HCT116 (cell line): Measurements from ENCODE around the gene CACNA1C. TPM values are rescaled to one million over a fixed set of nuclear protein-coding genes. Genes with fewer than 3 reads are reported as not detected.

Experiments
- ATAC-seq: fragments of 200-7000 bp; cut with Tn5 transposase; 2 replicates; pipeline ENCODE4 v1.9.1; 2020; ENCODE audit warnings: mild to moderate bottlenecking, moderate library complexity
- BruUV-seq: library from RNA; stranded (reverse); fragments of 400-500 nt; replicated peaks from 2 replicates; lab custom pipeline; 2021; lab: Mats Ljungman, UMichigan
- CTCF ChIA-PET: fragments of 300-600 bp; sonication (Branson Sonifier 250); formaldehyde crosslinking; loops from one replicate; lab custom pipeline; 2021; ENCODE audit warnings: antibody characterized with exemption; lab: Charles Lee
- POLR2A ChIA-PET: fragments of 300-600, 350-600 bp; sonication (Branson Sonifier 250); formaldehyde crosslinking; loops from one replicate; lab custom pipeline; 2021; ENCODE audit warnings: antibody characterized with exemption; lab: Charles Lee
- RAD21 ChIA-PET, 2 experiments: fragments of 300-600 bp; sonication (Branson Sonifier 250); formaldehyde crosslinking; loops; one replicate each; lab custom pipeline; 2023; ENCODE audit warnings: low total read pairs in 2 of 2; ENCODE audit not compliant: uncharacterized antibody in 2 of 2, unreplicated experiment in 2 of 2, low non-redundant PET in 1 of 2; lab: Charles Lee
- DNase-seq: peaks from one replicate; pipeline ENCODE4 v3.0.0-alpha.2; 2010; ENCODE audit warnings: low read depth, low spot score
- H2AFZ ChIP-seq: fragments of 200-600 bp; shearing (Covaris generic), sonication (generic); 2 replicates; pipeline ENCODE4 v1.6.1; 2017; ENCODE audit warnings: low read depth, mixed run types, mixed read lengths, antibody characterized with exemption, low read length; ENCODE audit not compliant: poor library complexity, severe bottlenecking
- H3K27ac ChIP-seq: 2 replicates; pipeline ENCODE4 v1.5.1; 2012; ENCODE audit warnings: low read depth, low read length
- H3K27me3 ChIP-seq: fragments of 200-600 bp; sonication (generic); 2 replicates; pipeline ENCODE4 v1.6.1; 2016; ENCODE audit warnings: mixed run types, low read length, mixed read lengths; ENCODE audit not compliant: insufficient read depth
- H3K36me3 ChIP-seq, 2 experiments: fragments of 200-500 bp in 1 of 2; fragments of 200-600 bp in 1 of 2; sonication (Bioruptor generic) in 1 of 2; sonication (generic) in 1 of 2; 2 replicates each; pipeline versions ENCODE4 v1.5.1 to v1.6.1; 2014 to 2016; ENCODE audit warnings: low read length in 2 of 2, inconsistent platforms in 1 of 2, mixed read lengths in 1 of 2, mixed run types in 1 of 2; ENCODE audit not compliant: insufficient read depth in 2 of 2, control insufficient read depth in 1 of 2
- H3K4me1 ChIP-seq, 2 experiments: fragments of 200-600 bp in 1 of 2; sonication (generic) in 1 of 2; 2 replicates each; pipeline versions ENCODE4 v1.5.1 to v1.6.1; 2012 to 2017; ENCODE audit warnings: low read length in 2 of 2, inconsistent platforms in 1 of 2, mild to moderate bottlenecking in 1 of 2, mixed read lengths in 1 of 2, mixed run types in 1 of 2, moderate library complexity in 1 of 2; ENCODE audit not compliant: insufficient read depth in 2 of 2, control insufficient read depth in 1 of 2
- H3K4me2 ChIP-seq: fragments of 200-600 bp; sonication (generic); 2 replicates; pipeline ENCODE4 v1.6.1; 2017; ENCODE audit warnings: mixed run types, low read length, mixed read lengths
- H3K4me3 ChIP-seq, 2 experiments: fragments of 200-600 bp in 1 of 2; sonication (generic) in 1 of 2; replicated peaks in 1 of 2; 2 replicates each; pipeline ENCODE4 v1.5.1; 2011 to 2016; ENCODE audit warnings: low read length in 2 of 2, control low read depth in 1 of 2, low read depth in 1 of 2, mild to moderate bottlenecking in 1 of 2, mixed read lengths in 1 of 2, mixed run types in 1 of 2
- H3K79me2 ChIP-seq: fragments of 200-600 bp; sonication (generic); 2 replicates; pipeline ENCODE4 v1.6.1; 2017; ENCODE audit warnings: mild to moderate bottlenecking, mixed run types, low read length, moderate library complexity, mixed read lengths; ENCODE audit not compliant: insufficient read depth
- H3K9ac ChIP-seq: fragments of 200-600 bp; sonication (generic); 2 replicates; pipeline ENCODE4 v1.6.1; 2016; ENCODE audit warnings: low read length, mixed read lengths
- H3K9me2 ChIP-seq: fragments of 200-600 bp; sonication (generic), shearing (Covaris generic); 2 replicates; pipeline ENCODE4 v1.6.1; 2017; ENCODE audit warnings: mixed run types, mild to moderate bottlenecking, moderate library complexity; ENCODE audit not compliant: insufficient read depth
- H3K9me3 ChIP-seq, 2 experiments: fragments of 200-500 bp in 1 of 2; fragments of 200-600 bp in 1 of 2; sonication (Bioruptor generic) in 1 of 2; sonication (generic) in 1 of 2; 2 replicates each; pipeline ENCODE4 v1.6.1; 2014 to 2017; ENCODE audit warnings: low read length in 2 of 2, mixed read lengths in 2 of 2, inconsistent platforms in 1 of 2, low read depth in 1 of 2, mild to moderate bottlenecking in 1 of 2, mixed run types in 1 of 2, moderate library complexity in 1 of 2; ENCODE audit not compliant: control insufficient read depth in 1 of 2, insufficient read depth in 1 of 2
- H4K20me1 ChIP-seq: fragments of 200-600 bp; sonication (generic), shearing (Covaris generic); 2 replicates; pipeline ENCODE4 v1.6.1; 2017; ENCODE audit warnings: mixed run types, mild to moderate bottlenecking, moderate library complexity; ENCODE audit not compliant: insufficient read depth
- CBX3 ChIP-seq: IDR thresholded peaks from 2 replicates; pipeline ENCODE4 v1.6.1; 2012; ENCODE audit warnings: low read depth
- EGR1 ChIP-seq: IDR thresholded peaks from 2 replicates; pipeline ENCODE4 v1.6.1; 2012; ENCODE audit warnings: low read depth
- ELF1 ChIP-seq: IDR thresholded peaks from 2 replicates; pipeline ENCODE4 v1.6.1; 2012; ENCODE audit warnings: low read depth, borderline replicate concordance
- EZH2phosphoT487 ChIP-seq: fragments of 200-600 bp; IDR thresholded peaks from 2 replicates; pipeline ENCODE4 v1.6.1; 2018; ENCODE audit warnings: antibody characterized with exemption, borderline replicate concordance
- FOSL1 ChIP-seq: IDR thresholded peaks from 2 replicates; pipeline ENCODE4 v1.6.1; 2012; ENCODE audit warnings: low read depth
- JUND ChIP-seq: IDR thresholded peaks from 2 replicates; pipeline ENCODE4 v1.6.1; 2012
- POLR2A ChIP-seq: IDR thresholded peaks from 2 replicates; pipeline ENCODE4 v1.7.0; 2011; ENCODE audit warnings: borderline replicate concordance; ENCODE audit not compliant: insufficient read depth, insufficient read length; ENCODE audit errors: extremely low read depth
- POLR2AphosphoS5 ChIP-seq: IDR thresholded peaks from 2 replicates; pipeline ENCODE4 v1.6.1; 2011; ENCODE audit warnings: mild to moderate bottlenecking, low read depth, low read length, moderate library complexity
- SIN3A ChIP-seq: IDR thresholded peaks from 2 replicates; pipeline ENCODE4 v1.6.1; 2012; ENCODE audit warnings: low read depth
- SRF ChIP-seq: IDR thresholded peaks from 2 replicates; pipeline ENCODE4 v1.6.1; 2012; ENCODE audit warnings: low read depth
- TCF7L2 ChIP-seq: IDR thresholded peaks from 2 replicates; pipeline ENCODE4 v1.7.0; 2011; ENCODE audit warnings: borderline replicate concordance, inconsistent platforms; ENCODE audit not compliant: insufficient read depth, insufficient read length; ENCODE audit errors: extremely low read depth
- YY1 ChIP-seq: IDR thresholded peaks from 2 replicates; pipeline ENCODE4 v1.6.1; 2011; ENCODE audit warnings: low read length, low read depth, moderate library complexity, mild to moderate bottlenecking; ENCODE audit not compliant: insufficient replicate concordance; ENCODE audit errors: extremely low read depth
- ZFX ChIP-seq: fragments of 450-650 bp; IDR thresholded peaks from 2 replicates; pipeline ENCODE4 v1.6.1; 2017
- intact Hi-C: fragments of 100-400 bp; cut with micrococcal nuclease; formaldehyde crosslinking; loops from 2 replicates; pipeline ENCODE4 v1.10.0; 2022
- total RNA-seq: library from RNA; stranded (reverse); gene quantifications from one replicate; pipeline ENCODE4 v1.2.1, GENCODE V29; 2021; ENCODE audit not compliant: unreplicated experiment
- TF ChIP-seq, protein P1 (sequence below): IDR thresholded peaks from 2 replicates; pipeline ENCODE4 v1.6.1; 2012

The CACNA1C gene
- total RNA-seq, 1 experiment from 2014 or later: 0.05 TPM

DNA sequence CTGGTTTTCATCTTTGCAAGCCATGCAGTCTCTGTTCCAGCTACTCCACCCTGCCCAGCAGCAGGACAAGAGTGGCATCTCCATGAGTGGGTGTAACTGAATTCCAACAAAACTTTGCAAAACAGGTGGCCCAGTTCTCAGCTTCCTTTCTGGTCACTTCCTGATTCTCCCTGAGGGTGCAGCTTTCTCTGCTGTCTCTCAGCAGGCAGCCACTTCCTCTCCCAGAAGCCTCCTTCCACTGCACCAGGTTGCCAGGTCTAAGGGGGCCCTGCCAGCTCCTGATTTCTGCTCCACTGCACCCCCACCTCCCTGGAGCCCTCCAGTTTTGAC is 400.9 kb downstream of the CACNA1C start:
- no peak for ATAC-seq
- no peaks in the 10 kb centered on the region for H3K79me2 ChIP-seq
- intact Hi-C loops: no loop called here
- H3K4me3 ChIP-seq: no peak overlapping the region
- ChIA-PET POLR2A (no interaction called here), RAD21 (no interaction called here), CTCF (no interaction called here)
- H4K20me1 ChIP-seq: no peaks in the 10 kb centered on the region
- DNase-seq: no peak
- H3K9ac ChIP-seq: no peak overlapping the region
- BruUV-seq: no TSS peak
- H3K27me3 ChIP-seq: peaks cover 5% of the 10 kb centered on the region; the same call in 1 of the 2 replicates
- H3K36me3 ChIP-seq: no peaks in the 10 kb centered on the region
- no peaks in the 10 kb centered on the region for H3K9me3 ChIP-seq
- no peak overlapping the region for H2AFZ ChIP-seq
- no peak overlapping the region for H3K27ac ChIP-seq
- H3K9me2 ChIP-seq: no peaks in the 10 kb centered on the region
- no peak overlapping the region for H3K4me2 ChIP-seq
- no peak for TF ChIP-seq TCF7L2
- TF ChIP-seq POLR2A: no peak
- TF ChIP-seq SIN3A: no peak
- no peak for TF ChIP-seq CBX3
- no peak for TF ChIP-seq SRF
- no peak for TF ChIP-seq JUND
- TF ChIP-seq ZFX: no peak
- TF ChIP-seq EZH2phosphoT487: no peak
- TF ChIP-seq, protein P1, sequence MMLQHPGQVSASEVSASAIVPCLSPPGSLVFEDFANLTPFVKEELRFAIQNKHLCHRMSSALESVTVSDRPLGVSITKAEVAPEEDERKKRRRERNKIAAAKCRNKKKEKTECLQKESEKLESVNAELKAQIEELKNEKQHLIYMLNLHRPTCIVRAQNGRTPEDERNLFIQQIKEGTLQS: no peak
- TF ChIP-seq EGR1: no peak
- no peak for TF ChIP-seq POLR2AphosphoS5
- no peak for TF ChIP-seq ELF1
- TF ChIP-seq FOSL1: no peak
- no peak for TF ChIP-seq YY1
- H3K4me1 ChIP-seq: no peaks in the 10 kb centered on the region
